ENCODE results near the gene MAP3K7.

MAP3K7 gene

DNA sequence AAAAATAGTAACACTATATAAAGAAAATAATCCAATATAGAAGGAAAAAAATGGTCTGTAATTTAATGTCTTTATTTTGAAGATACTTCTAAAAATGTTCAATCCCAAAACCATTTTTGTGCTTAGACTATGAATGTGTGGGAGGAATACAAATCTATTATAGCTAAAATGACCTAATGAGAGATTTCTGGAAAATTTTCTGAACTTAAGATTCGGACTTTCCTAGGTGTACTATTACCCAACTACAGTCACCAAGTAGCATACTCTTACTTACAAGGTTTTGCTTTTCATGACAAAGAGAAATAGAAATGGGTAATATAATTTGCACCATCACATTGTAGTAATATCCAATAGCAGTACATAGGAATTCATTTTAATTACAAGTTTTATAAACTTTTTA, 29.9 kb downstream of the MAP3K7 start:
- H3K27ac Mint-ChIP-seq: no peak overlapping the region
- no peak overlapping the region for H3K4me3 Mint-ChIP-seq
- no peaks in the 10 kb centered on the region for H3K9me3 Mint-ChIP-seq
- peaks cover 3% of the 10 kb centered on the region for H3K4me1 Mint-ChIP-seq (ENCODE audit: low read depth)
- H3K27me3 Mint-ChIP-seq: no peaks in the 10 kb centered on the region
- H3K36me3 Mint-ChIP-seq (ENCODE audit: low read depth): peaks cover 70% of the 10 kb centered on the region

DNA sequence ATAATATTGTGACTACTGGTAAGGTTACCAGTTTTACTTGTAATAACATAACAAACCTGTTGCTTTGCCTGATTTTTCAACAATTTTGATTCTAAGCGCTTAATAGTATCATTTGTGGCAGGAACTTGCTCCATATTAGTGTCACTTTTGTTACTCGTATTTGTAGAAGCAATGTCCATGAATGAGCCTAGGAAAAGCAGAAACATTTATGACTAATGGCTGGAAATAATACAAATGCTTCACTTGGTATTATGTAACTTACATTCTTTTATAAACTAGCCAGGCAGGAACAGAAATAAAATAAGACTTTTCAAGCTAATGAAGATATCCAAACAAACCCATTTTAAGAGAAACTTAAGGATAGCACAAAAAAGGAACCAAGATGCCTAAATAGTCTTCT, 38.9 kb downstream of the MAP3K7 start:
- H3K27me3 Mint-ChIP-seq: no peaks in the 10 kb centered on the region
- H3K4me1 Mint-ChIP-seq (ENCODE audit: low read depth): peaks cover 11% of the 10 kb centered on the region

GRCh38 chr6:90547079-90547478, 39.8 kb downstream of the MAP3K7 start:
- no peaks in the 10 kb centered on the region for H3K9me3 Mint-ChIP-seq
- H3K36me3 Mint-ChIP-seq (ENCODE audit: low read depth): peaks cover 80% of the 10 kb centered on the region
- H3K27ac Mint-ChIP-seq: no peak overlapping the region
- H3K4me3 Mint-ChIP-seq: no peak overlapping the region
- H3K4me1 Mint-ChIP-seq (ENCODE audit: low read depth): peaks cover 11% of the 10 kb centered on the region
- H3K27me3 Mint-ChIP-seq: no peaks in the 10 kb centered on the region

More for the DNA sequence above, 38.9 kb downstream of the MAP3K7 start:
- Mint-ChIP-seq H3K4me3 (no peak overlapping the region), H3K27ac (no peak overlapping the region), H3K9me3 (no peaks in the 10 kb centered on the region), H3K36me3 (ENCODE audit: low read depth) (peaks cover 87% of the 10 kb centered on the region)

GRCh38 chr6:90545448-90545847, 41.4 kb downstream of the MAP3K7 start:
- Mint-ChIP-seq H3K9me3 (no peaks in the 10 kb centered on the region), H3K27me3 (no peaks in the 10 kb centered on the region), H3K4me3 (no peak overlapping the region), H3K27ac (no peak overlapping the region), H3K36me3 (ENCODE audit: low read depth) (peaks cover 70% of the 10 kb centered on the region), H3K4me1 (ENCODE audit: low read depth) (peaks cover 11% of the 10 kb centered on the region)

- Mint-ChIP-seq H3K36me3 (ENCODE audit: low read depth) (peaks cover 64% of the 10 kb centered on the region), H3K4me3 (no peak overlapping the region), H3K27me3 (no peaks in the 10 kb centered on the region), H3K4me1 (ENCODE audit: low read depth) (peaks cover 11% of the 10 kb centered on the region), H3K27ac (no peak overlapping the region), H3K9me3 (no peaks in the 10 kb centered on the region)
These were observed 42.1 kb downstream of the MAP3K7 start for GRCh38 chr6:90544741-90545140.

GRCh38 chr6:90544081-90544480, 42.8 kb downstream of the MAP3K7 start:
- peaks cover 11% of the 10 kb centered on the region for H3K4me1 Mint-ChIP-seq (ENCODE audit: low read depth)
- H3K36me3 Mint-ChIP-seq (ENCODE audit: low read depth): peaks cover 58% of the 10 kb centered on the region
- H3K27ac Mint-ChIP-seq: peak overlapping the region; percentile 38
- no peak overlapping the region for H3K4me3 Mint-ChIP-seq
- no peaks in the 10 kb centered on the region for H3K27me3 Mint-ChIP-seq
- H3K9me3 Mint-ChIP-seq: no peaks in the 10 kb centered on the region

DNA sequence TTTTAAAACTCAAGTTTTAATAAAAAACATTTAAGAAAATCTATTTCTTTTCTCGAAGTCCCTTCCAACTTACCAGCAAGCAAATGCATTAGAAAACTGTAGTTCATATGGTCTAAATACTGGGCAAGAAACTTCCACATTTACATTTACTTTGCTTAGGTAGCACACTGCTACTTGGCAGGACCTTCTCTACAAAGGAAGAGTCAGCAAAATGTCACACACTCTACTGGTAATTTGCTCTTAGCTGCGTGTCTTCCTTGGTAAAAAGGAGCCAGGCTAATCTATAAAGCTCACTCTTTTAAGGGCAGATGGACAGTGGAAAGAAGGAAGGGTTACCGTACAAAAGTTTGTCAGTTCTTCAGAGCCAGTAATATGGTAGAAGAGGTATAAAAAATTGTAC, 45.7 kb downstream of the MAP3K7 start:
- H3K27ac Mint-ChIP-seq: no peak overlapping the region
- peaks cover 43% of the 10 kb centered on the region for H3K36me3 Mint-ChIP-seq (ENCODE audit: low read depth)
- no peak overlapping the region for H3K4me3 Mint-ChIP-seq
- H3K27me3 Mint-ChIP-seq: no peaks in the 10 kb centered on the region
- peaks cover 15% of the 10 kb centered on the region for H3K4me1 Mint-ChIP-seq (ENCODE audit: low read depth)
- no peaks in the 10 kb centered on the region for H3K9me3 Mint-ChIP-seq

DNA sequence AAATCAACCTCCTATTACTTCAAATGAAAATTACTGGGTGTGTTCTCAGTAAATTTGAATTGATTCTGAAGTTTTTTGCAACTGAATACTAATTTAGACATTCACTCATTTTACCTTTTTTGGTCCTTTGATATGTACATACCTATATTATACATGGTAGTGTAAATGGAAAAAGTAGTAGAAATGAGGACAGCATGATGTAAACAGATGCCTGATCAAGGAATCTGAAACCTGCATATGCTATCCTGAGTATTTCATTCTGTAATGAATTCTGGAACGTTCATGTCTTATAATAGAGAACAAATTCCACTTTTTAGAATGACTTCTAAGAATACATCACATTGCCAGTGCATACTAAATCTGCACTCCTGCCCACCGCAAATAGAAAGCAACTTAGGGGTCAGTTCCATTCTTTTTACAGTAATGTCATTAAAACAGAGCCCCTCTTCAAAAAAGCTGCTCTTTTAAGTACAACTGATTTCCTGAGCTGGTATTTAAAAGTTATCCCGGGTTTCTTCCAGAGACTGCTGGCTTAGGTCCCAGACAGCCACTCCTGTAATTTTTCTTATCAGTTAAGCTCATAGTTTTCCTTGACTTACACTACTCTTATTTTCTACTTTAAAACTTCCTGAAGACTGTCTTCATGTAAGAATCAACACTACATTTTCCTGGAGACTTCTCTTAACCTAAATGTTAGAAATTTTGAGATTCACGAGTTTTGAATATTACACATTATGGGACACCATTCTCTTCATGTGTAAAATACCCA, 48.4 kb downstream of the MAP3K7 start:
- Mint-ChIP-seq H3K27ac (no peak overlapping the region), H3K4me1 (ENCODE audit: low read depth) (peaks cover 4% of the 10 kb centered on the region), H3K36me3 (ENCODE audit: low read depth) (peaks cover 27% of the 10 kb centered on the region), H3K4me3 (no peak overlapping the region), H3K27me3 (no peaks in the 10 kb centered on the region), H3K9me3 (no peaks in the 10 kb centered on the region)

DNA sequence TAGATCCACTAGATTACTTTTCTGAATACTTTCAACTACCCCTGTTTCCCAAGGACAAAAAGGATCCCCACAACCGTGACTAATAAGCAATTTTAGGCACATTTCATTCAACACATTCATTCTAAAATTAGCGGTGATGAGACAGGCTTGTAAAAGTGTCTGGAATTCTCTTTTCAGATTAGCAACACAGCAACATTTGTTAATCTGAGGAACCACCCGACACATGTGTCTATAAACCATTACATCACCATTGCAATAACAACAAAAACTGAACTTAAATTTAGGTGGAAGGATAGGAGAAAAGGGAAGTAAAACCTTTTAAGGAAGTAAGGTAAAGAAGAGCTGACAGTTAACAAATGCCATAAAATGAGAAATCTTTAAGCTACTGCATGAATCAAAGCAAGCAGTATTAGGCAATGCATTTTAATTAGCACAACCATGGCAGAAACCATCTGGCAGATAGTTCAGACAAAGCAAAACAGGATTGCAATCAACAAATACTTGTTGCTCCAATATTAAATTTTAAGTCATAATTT, 49.1 kb downstream of the MAP3K7 start:
- H3K4me1 Mint-ChIP-seq (ENCODE audit: low read depth): peaks cover 4% of the 10 kb centered on the region
- H3K27me3 Mint-ChIP-seq: no peaks in the 10 kb centered on the region
- H3K4me3 Mint-ChIP-seq: no peak overlapping the region
- H3K27ac Mint-ChIP-seq: no peak overlapping the region
- no peaks in the 10 kb centered on the region for H3K9me3 Mint-ChIP-seq
- H3K36me3 Mint-ChIP-seq (ENCODE audit: low read depth): peaks cover 27% of the 10 kb centered on the region

- H3K27ac Mint-ChIP-seq: no peak overlapping the region
- H3K4me1 Mint-ChIP-seq (ENCODE audit: low read depth): peaks cover 4% of the 10 kb centered on the region
- H3K36me3 Mint-ChIP-seq (ENCODE audit: low read depth): peaks cover 27% of the 10 kb centered on the region
- H3K27me3 Mint-ChIP-seq: no peaks in the 10 kb centered on the region
- H3K9me3 Mint-ChIP-seq: no peaks in the 10 kb centered on the region
- H3K4me3 Mint-ChIP-seq: no peak overlapping the region
These were observed 49.8 kb downstream of the MAP3K7 start for GRCh38 chr6:90537027-90537426.

DNA sequence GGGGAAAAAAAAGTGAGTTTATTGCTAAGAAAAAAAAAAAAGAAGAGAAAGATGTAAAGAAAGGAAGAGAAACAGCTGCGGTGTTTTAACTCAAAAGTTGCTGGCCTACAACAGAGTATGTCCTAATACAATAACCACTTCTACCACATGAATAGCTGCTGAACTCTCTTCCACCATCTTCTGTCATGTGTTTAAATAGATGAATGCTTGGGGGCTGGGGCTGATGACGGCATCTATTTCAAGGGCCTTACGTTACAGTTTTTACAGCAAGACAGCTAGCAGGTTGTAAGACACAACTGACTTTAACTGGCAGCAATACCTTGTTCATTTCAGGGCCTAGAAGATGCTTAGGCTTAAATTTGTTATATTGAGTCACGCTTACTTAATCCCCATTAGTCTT, 50.4 kb downstream of the MAP3K7 start:
- Mint-ChIP-seq H3K27ac (no peak overlapping the region), H3K4me3 (no peak overlapping the region), H3K27me3 (no peaks in the 10 kb centered on the region), H3K4me1 (ENCODE audit: low read depth) (peaks cover 4% of the 10 kb centered on the region), H3K36me3 (ENCODE audit: low read depth) (peaks cover 24% of the 10 kb centered on the region), H3K9me3 (no peaks in the 10 kb centered on the region)

DNA sequence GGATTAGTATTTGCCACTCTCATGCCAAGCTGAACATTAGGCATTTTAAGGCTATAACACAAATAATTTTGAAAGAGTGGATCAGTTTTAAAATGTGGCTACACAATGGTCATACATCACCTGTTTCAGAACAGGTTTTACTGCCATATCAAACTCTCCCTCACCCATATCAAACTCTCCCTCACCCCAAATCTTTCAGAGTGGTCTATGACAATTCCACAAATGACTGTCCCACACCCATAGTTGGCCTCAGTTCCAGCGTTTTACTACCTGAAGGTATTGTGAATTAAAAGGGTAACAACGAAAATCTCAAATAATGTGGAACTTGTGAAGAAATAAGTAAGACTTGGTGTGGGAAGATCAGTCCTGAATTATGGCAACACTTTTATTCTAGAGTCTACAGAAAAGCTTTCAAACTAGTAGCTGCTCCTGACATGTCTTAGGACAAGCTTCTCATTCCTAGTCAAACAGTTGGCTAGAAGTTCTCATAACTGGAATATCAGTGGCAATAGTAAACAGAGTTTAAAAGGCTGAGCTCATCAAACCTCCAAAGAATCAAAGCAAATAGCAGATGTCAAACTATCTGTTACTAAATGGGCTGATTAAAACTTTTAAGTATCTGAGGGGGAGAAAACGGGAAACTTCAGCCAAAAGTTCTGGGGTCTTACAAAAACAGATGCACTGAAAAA, 52.4 kb downstream of the MAP3K7 start:
- Mint-ChIP-seq H3K4me3 (no peak overlapping the region), H3K4me1 (ENCODE audit: low read depth) (peaks cover 4% of the 10 kb centered on the region), H3K27ac (no peak overlapping the region)

GRCh38 chr6:90533615-90534336, 53.1 kb downstream of the MAP3K7 start:
- Mint-ChIP-seq H3K27ac (no peak overlapping the region), H3K9me3 (no peaks in the 10 kb centered on the region), H3K4me1 (ENCODE audit: low read depth) (peaks cover 3% of the 10 kb centered on the region), H3K27me3 (no peaks in the 10 kb centered on the region), H3K36me3 (ENCODE audit: low read depth) (peaks cover 29% of the 10 kb centered on the region), H3K4me3 (no peak overlapping the region)

More for the DNA sequence above, 52.4 kb downstream of the MAP3K7 start:
- no peaks in the 10 kb centered on the region for H3K27me3 Mint-ChIP-seq
- H3K9me3 Mint-ChIP-seq: no peaks in the 10 kb centered on the region
- H3K36me3 Mint-ChIP-seq (ENCODE audit: low read depth): peaks cover 25% of the 10 kb centered on the region

GRCh38 chr6:90530882-90531281, 56.0 kb downstream of the MAP3K7 start:
- Mint-ChIP-seq H3K27me3 (no peaks in the 10 kb centered on the region), H3K36me3 (ENCODE audit: low read depth) (peaks cover 24% of the 10 kb centered on the region), H3K4me3 (no peak overlapping the region), H3K27ac (no peak overlapping the region), H3K9me3 (no peaks in the 10 kb centered on the region), H3K4me1 (ENCODE audit: low read depth) (no peaks in the 10 kb centered on the region)

DNA sequence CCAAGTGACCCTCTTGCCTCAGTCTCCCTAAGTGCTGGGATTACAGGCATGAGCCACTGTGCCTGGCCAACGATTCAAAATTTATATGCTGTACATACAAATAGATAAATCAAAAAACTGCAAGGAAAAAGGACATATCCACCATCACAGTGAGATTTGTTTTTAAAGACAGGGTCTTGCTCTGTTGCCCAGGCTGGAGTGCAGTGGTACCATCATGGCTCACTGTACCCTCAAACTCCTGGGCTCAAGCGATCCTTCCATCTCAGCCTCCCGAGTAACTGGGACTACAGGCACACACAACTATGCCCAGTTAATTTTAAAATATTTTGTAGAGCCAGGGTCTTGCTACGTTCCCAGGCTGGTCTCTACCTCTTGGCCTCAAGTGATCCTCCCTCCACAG, 61.5 kb downstream of the MAP3K7 start:
- Mint-ChIP-seq H3K27ac (no peak overlapping the region), H3K27me3 (no peaks in the 10 kb centered on the region), H3K36me3 (ENCODE audit: low read depth) (peaks cover 37% of the 10 kb centered on the region), H3K4me1 (ENCODE audit: low read depth) (no peaks in the 10 kb centered on the region), H3K9me3 (no peaks in the 10 kb centered on the region), H3K4me3 (no peak overlapping the region)
